Testis (tissue), 2 donors: ENCODE results near the gene NFE2L1.

Experiments used
- CTCF ChIP-seq, 3 experiments: fragments of 450-650 bp in 2 of 3; fragments of 200-600 bp in 1 of 3; sonication (generic) in 1 of 3; IDR thresholded peaks; one replicate each; pipeline ENCODE4 v1.5.1; 2016 to 2019; ENCODE audit warnings: antibody characterized with exemption in 3 of 3, mild to moderate bottlenecking in 2 of 3, moderate library complexity in 1 of 3
- POLR2A ChIP-seq: fragments of 450-650 bp; IDR thresholded peaks from one replicate; pipeline ENCODE4 v1.6.1; 2017; ENCODE audit warnings: antibody characterized with exemption, mild to moderate bottlenecking, moderate library complexity

DNA sequence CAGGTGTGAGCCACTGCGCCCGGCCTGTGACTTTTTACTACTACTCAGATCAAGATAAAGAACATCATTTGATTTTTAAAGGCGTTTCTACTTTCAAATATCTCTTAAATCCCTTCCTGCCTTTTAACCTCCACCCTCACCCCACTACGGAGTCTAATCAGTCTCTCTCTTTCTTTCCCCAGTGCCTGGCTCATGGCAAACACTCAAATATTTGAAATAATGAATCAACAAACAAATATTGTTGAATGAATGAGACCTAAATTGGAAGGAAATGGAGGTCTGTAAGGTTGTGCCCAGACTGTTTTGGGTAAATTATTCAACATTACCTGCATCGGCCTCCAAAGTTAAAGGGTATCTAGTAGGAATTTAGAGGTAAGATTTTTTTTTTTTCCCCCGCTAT lies 25.3 kb upstream of the NFE2L1 start:
- TF ChIP-seq CTCF (IDR thresholded peaks at IDR 0.05) (no peak), POLR2A (no peak)
